Peyer's patch (tissue), 4 donors: ENCODE results near the gene ZNF343.

ENCODE experiments used
- CTCF ChIP-seq, 6 experiments: fragments of 450-650 bp in 4 of 6; fragments of 200-600 bp in 2 of 6; sonication (generic) in 1 of 6; IDR thresholded peaks; one replicate each; pipeline ENCODE4 v1.5.1; 2017 to 2019; ENCODE audit warnings: antibody characterized with exemption in 6 of 6, mild to moderate bottlenecking in 3 of 6, moderate library complexity in 1 of 6
- POLR2A ChIP-seq, 2 donors: fragments of 450-650 bp; IDR thresholded peaks; one replicate each; pipeline ENCODE4 v1.5.1; 2017; ENCODE audit warnings: antibody characterized with exemption in 2 of 2, mild to moderate bottlenecking in 2 of 2, moderate library complexity in 2 of 2

GRCh38 chr20:2455771-2456497 lies 52.8 kb downstream of the ZNF343 start:
- no peak for TF ChIP-seq CTCF (IDR thresholded peaks at IDR 0.05)
- no peak for TF ChIP-seq POLR2A (IDR thresholded peaks at IDR 0.05)
